Urinary bladder (tissue), 2 donors: ENCODE data around the gene GNB3. TPM values are rescaled to one million over a fixed set of nuclear protein-coding genes. Genes with fewer than 3 reads are reported as not detected.

ENCODE experiments used
- polyA plus RNA-seq: library from polyadenylated mRNA; stranded (reverse); fragments of 200-250 nt; gene quantifications from one replicate; pipeline ENCODE4 v1.2.3, GENCODE V29; 2013
- total RNA-seq: library from RNA; depleted of rRNA; stranded (reverse); fragments of >200 nt; gene quantifications from one replicate; pipeline ENCODE4 v1.2.3, GENCODE V29; 2014
- donor health status: healthy.

Gene GNB3
- total and polyA plus RNA-seq, 2 donors = 2.5 to 4.6 TPM

Other genes with a start within 250 kb of the GNB3 start
- gene CHD4, start 233.5 kb upstream of the GNB3 start, total RNA-seq = 142 TPM
- gene CHD4, start 233.5 kb upstream of the GNB3 start, polyA plus RNA-seq = 135 TPM
- gene LPAR5, start 205.0 kb upstream of the GNB3 start, total RNA-seq = 1.7 TPM
- 2.2 TPM for gene LPAR5, start 205.0 kb upstream of the GNB3 start, polyA plus RNA-seq
- 1.1 TPM for gene ACRBP, start 193.5 kb upstream of the GNB3 start, total RNA-seq
- gene ACRBP, start 193.5 kb upstream of the GNB3 start, polyA plus RNA-seq = 1.0 TPM
- 66.2 TPM for gene ING4, start 177.8 kb upstream of the GNB3 start, total RNA-seq
- gene ING4, start 177.8 kb upstream of the GNB3 start, polyA plus RNA-seq = 66.4 TPM
- gene ZNF384, start 151.6 kb upstream of the GNB3 start, total RNA-seq = 19.9 TPM
- gene ZNF384, start 151.6 kb upstream of the GNB3 start, polyA plus RNA-seq = 49.0 TPM
- 1.1 TPM for gene PIANP, start 140.1 kb upstream of the GNB3 start, total RNA-seq
- gene PIANP, start 140.1 kb upstream of the GNB3 start, polyA plus RNA-seq = 11.4 TPM
- 35.6 TPM for gene COPS7A, start 116.9 kb upstream of the GNB3 start, total RNA-seq
- gene COPS7A, start 116.9 kb upstream of the GNB3 start, polyA plus RNA-seq = 88.2 TPM
- 51.0 TPM for gene MLF2, start 87.8 kb upstream of the GNB3 start, total RNA-seq
- 240 TPM for gene MLF2, start 87.8 kb upstream of the GNB3 start, polyA plus RNA-seq
- gene PTMS, start 74.6 kb upstream of the GNB3 start, total RNA-seq = 62.4 TPM
- gene PTMS, start 74.6 kb upstream of the GNB3 start, polyA plus RNA-seq = 619 TPM
- 0.21 TPM for gene LAG3, start 68.4 kb upstream of the GNB3 start, total RNA-seq
- 1.6 TPM for gene LAG3, start 68.4 kb upstream of the GNB3 start, polyA plus RNA-seq
- 11.5 TPM for gene CD4, start 51.4 kb upstream of the GNB3 start, total RNA-seq
- gene CD4, start 51.4 kb upstream of the GNB3 start, polyA plus RNA-seq = 21.5 TPM
- 6.4 TPM for gene GPR162, start 19.1 kb upstream of the GNB3 start, total RNA-seq
- gene GPR162, start 19.1 kb upstream of the GNB3 start, polyA plus RNA-seq = 18.4 TPM
- gene P3H3, start 12.5 kb upstream of the GNB3 start, total RNA-seq = 40.1 TPM
- gene P3H3, start 12.5 kb upstream of the GNB3 start, polyA plus RNA-seq = 46.3 TPM
- 12.3 TPM for gene CDCA3, start 10.4 kb downstream of the GNB3 start, total RNA-seq
- 1.0 TPM for gene CDCA3, start 10.4 kb downstream of the GNB3 start, polyA plus RNA-seq
- 29.0 TPM for gene USP5, start 11.2 kb downstream of the GNB3 start, total RNA-seq
- gene USP5, start 11.2 kb downstream of the GNB3 start, polyA plus RNA-seq = 60.1 TPM
- 331 TPM for gene TPI1, start 26.6 kb downstream of the GNB3 start, total RNA-seq
- 708 TPM for gene TPI1, start 26.6 kb downstream of the GNB3 start, polyA plus RNA-seq
- 3.2 TPM for gene SPSB2, start 32.4 kb downstream of the GNB3 start, total RNA-seq
- gene SPSB2, start 32.4 kb downstream of the GNB3 start, polyA plus RNA-seq = 12.3 TPM
- gene LRRC23, start 63.9 kb downstream of the GNB3 start, total RNA-seq = 9.2 TPM
- gene LRRC23, start 63.9 kb downstream of the GNB3 start, polyA plus RNA-seq = 9.4 TPM
- 9.7 TPM for gene ENO2, start 73.7 kb downstream of the GNB3 start, total RNA-seq
- 68.4 TPM for gene ENO2, start 73.7 kb downstream of the GNB3 start, polyA plus RNA-seq
- gene ATN1, start 87.0 kb downstream of the GNB3 start, total RNA-seq = 18.2 TPM
- 151 TPM for gene ATN1, start 87.0 kb downstream of the GNB3 start, polyA plus RNA-seq
- not detected for gene RNU7-1, start 102.9 kb downstream of the GNB3 start, total RNA-seq
- not detected for gene RNU7-1, start 102.9 kb downstream of the GNB3 start, polyA plus RNA-seq
- gene C12orf57, start 103.1 kb downstream of the GNB3 start, total RNA-seq = 182 TPM
- 566 TPM for gene C12orf57, start 103.1 kb downstream of the GNB3 start, polyA plus RNA-seq
- 6.1 TPM for gene PTPN6, start 110.4 kb downstream of the GNB3 start, total RNA-seq
- 17.2 TPM for gene PTPN6, start 110.4 kb downstream of the GNB3 start, polyA plus RNA-seq
- gene PHB2, start 129.7 kb downstream of the GNB3 start, total RNA-seq = 94.9 TPM
- 192 TPM for gene PHB2, start 129.7 kb downstream of the GNB3 start, polyA plus RNA-seq
- gene EMG1, start 130.0 kb downstream of the GNB3 start, total RNA-seq = 25.4 TPM
- 25.9 TPM for gene EMG1, start 130.0 kb downstream of the GNB3 start, polyA plus RNA-seq
- 20.7 TPM for gene LPCAT3, start 177.6 kb downstream of the GNB3 start, total RNA-seq
- gene LPCAT3, start 177.6 kb downstream of the GNB3 start, polyA plus RNA-seq = 48.1 TPM
- 196 TPM for gene C1S, start 219.8 kb downstream of the GNB3 start, total RNA-seq
- gene C1S, start 219.8 kb downstream of the GNB3 start, polyA plus RNA-seq = 918 TPM